ENCODE results near the gene ZGPAT.
"Not testable (repeated sequence)": the region's sequence is repeated elsewhere in the genome, so short reads cannot be mapped to it uniquely, and the experiment has no call there.

ZGPAT gene

DNA sequence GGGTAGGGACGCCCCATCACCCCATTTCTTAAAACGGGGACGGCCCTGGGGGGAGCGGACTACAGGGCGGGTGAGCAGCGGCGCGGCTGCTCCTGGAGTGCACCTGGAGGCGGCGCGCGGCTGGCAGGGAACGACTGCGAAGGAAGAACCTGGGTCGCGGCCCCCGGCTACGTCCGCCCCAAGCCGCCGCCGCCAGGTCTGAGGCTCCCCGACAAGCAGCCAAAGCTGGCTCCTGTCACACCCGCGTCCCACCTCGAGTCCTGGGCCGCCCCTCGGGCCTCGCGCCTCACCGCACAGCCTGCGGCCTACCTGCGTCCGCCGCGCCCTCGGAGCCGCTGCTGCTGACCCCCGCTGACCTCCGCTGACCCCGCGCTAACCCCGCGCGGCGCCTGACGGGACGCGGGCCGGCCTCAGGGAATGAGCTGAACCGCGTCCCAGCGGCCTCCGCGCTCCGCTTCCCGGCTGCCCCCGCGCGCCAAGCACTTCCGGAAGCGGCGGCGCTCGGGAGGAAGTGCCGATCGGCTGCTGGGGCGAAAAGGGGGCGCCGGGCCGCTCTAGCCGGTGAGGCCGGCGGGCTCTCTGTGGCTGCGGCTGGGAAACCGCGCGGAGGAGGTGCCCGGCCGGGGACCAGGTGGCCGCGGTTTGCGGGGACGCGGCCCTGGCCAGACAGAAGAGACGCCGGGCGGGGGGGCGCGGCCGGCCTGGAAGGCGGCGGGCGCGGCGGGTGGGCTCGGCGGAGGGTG, at the start of gene ZGPAT, which contains the start of gene ARFRP1:
Gene ZGPAT (plus strand): TSS at position 482 of the 743 bp plus-strand sequence. CDS start 542 bp downstream, outside the sequence.
Gene ARFRP1 (minus strand): TSS at position 419 of the 743 bp plus-strand sequence. CDS start 885 bp downstream, outside the sequence.
- DNase-seq: peak; percentile 84 to 91

DNA sequence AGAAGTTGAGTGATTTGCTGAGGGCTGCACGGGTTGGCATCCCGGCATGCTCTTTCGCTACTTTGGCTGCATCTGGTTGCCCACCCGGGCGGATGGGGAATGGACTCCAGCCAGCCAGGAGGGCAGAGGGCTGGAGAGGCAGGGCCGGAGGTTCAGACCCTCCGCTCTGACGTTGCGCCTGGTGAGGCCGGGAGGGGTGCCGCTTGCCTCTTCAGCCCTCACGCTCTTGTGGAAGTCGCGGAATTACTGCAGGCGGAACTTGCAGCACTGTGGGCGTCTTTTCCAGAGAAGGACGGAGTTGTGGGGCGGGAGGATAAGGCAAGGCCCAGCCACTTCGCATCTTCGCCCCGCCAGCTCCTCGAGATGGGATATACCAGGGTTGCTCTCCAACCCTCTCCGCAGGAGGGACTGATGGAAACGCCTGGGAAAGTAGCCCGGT, 49.1 kb upstream of the ZGPAT start:
- no peak for DNase-seq

- no peak for DNase-seq
Measured at GRCh38 chr20:63659370-63659769, 48.5 kb upstream of the ZGPAT start.

DNA sequence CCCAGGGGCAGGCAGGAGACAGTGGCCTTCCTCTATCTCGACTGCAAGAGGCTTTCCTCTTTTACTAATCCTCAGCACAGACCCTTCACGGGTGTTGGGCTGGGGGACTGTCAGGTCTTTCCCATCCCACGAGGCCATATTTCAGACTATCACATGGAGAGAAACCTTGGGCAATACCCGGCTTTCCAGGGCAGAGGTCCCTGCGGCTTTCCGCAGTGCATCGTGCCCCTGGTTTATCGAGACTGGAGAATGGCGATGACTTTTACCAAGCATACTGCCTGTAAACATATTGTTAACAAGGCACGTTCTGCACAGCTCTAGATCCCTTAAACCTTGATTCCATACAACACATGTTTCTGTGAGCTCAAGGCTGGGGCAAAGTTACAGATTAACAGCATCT, 47.7 kb upstream of the ZGPAT start:
- DNase-seq: not testable (repeated sequence)

GRCh38 chr20:63660622-63661021, 47.2 kb upstream of the ZGPAT start:
- DNase-seq: no peak

DNA sequence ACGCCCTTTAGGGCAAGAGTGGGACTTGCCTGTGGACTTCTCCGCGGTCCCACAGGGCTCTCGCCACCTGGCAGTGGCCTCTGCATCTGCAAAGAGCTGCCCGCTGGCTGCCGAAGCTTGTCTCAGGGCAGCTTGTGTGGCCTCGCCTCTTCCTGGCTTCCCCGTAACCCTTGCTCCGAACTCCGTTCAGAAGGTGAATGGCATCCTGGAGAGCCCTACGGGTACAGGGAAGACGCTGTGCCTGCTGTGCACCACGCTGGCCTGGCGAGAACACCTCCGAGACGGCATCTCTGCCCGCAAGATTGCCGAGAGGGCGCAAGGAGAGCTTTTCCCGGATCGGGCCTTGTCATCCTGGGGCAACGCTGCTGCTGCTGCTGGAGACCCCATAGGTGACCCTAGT, 46.7 kb upstream of the ZGPAT start:
- DNase-seq: no peak

DNA sequence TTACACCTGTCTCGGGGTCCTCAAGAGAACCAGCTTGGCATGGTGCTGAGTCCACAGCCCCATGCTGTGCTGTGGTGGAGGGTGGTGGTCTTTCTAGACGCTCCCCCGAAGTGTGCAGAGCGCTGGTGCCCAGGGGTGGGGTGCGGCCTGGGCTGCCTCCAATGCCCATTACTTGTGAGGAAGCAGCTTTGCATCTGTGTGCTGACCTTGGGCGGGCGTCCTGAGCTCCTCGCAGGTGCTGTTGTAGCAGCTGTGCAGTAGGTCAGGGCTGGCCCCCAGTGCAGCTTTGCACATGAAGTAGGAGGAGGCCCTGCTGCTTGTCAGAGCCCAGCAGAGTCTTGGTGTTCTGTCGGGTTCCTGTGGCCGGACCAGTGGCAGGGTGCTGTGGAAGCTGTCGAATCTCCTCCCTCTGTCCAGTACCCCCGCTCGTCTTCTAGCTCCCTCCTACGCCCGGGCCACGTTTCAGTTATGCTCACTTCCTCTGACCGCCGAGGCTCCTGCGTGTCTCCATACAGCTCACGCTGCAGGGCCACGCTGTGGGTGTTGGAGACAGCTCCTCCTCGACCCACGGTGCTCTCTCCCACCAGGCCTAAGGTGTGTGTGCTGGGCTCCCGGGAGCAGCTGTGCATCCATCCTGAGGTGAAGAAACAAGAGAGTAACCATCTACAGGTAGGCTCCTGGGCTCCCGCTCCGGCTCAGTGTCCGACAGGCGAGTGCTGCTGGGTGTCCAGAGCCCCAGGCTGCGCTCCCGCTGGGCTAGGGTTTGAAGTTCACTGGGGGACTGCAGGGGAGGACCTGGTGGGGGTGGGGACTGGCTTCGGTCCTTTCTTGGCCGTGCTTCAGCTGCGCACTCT, 45.7 kb upstream of the ZGPAT start:
- no peak for DNase-seq

- no peak for DNase-seq
Measured at GRCh38 chr20:63662813-63663189, 45.0 kb upstream of the ZGPAT start.

GRCh38 chr20:63663332-63664066, 44.3 kb upstream of the ZGPAT start:
- no peak for DNase-seq

GRCh38 chr20:63664143-63664851, 43.5 kb upstream of the ZGPAT start:
- DNase-seq: no peak

DNA sequence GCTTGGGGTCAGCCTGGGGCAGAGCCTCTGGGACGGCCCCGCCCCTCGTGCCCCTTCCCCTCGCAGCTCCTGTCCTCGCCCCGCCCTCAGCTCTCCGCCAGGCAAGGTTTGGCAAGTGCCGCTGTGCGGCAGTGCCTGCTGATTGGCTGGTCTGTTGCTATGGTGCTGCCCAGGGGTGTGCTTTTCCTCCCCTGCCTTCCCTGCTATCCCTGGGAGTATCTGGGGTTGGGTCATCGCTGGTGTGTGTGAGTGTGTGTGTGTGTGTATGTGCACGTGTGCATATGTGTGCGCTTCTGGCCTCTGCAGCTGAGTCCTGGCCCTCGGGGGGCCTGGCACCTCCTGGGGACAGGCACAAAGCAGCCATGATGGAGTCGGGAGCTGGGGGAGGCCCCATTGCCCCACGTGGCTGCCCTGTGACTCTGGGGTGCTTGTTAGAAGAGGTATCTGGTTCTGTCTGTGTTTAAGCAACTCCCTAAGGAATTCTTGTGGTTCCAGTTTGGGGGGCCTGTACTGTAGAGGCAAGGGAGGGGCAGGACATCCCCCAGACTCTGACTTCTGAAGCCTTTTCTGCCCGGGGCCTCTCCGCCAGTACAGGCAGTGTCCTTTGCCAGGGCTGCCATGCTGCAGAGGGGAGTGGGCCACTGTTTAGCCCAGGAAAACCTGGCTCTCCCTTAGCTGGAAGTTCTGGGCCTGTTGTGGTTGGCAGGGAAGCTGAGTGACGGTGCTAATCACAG, 42.8 kb upstream of the ZGPAT start:
- no peak for DNase-seq

GRCh38 chr20:63665708-63666107, 42.1 kb upstream of the ZGPAT start:
- no peak for DNase-seq

GRCh38 chr20:63667858-63668257, 40.0 kb upstream of the ZGPAT start:
- DNase-seq: no peak

GRCh38 chr20:63668351-63668750, 39.5 kb upstream of the ZGPAT start:
- no peak for DNase-seq

DNA sequence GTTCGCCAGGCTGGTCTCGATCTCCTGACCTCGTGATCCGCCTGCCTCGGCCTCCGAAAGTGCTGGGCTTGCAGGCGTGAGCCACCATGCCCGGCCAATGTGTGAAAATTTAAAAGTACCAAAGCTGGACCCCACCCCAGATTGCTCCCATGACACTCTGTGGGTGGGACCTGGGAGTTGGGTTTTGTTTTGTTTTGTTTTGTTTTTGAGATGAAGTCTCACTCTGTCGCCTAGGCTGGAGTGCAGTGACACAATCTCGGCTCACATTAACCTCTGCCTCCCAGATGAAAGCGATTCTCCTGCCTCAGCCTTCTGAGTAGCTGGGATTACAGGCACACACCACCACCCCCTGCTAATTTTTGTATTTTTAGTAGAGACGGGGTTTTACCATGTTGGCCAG, 36.1 kb upstream of the ZGPAT start:
- not testable (repeated sequence) for DNase-seq

- no peak for DNase-seq
Measured at GRCh38 chr20:63672666-63673065, 35.2 kb upstream of the ZGPAT start.

DNA sequence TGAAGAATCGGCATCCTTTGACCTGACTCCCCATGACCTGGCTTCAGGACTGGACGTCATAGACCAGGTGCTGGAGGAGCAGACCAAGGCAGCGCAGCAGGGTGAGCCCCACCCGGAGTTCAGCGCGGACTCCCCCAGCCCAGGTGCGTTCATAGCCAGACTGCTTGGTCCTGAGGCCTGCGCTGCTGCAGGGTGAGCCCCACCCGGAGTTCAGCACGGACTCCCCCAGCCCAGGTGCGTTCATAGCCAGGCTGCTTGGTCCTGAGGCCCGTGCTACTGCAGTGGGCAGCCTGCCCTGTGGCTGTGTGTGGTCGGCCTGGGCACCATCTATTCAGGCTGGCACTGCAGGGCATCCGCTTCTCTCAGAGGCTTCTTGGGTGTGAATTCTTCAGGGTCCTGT, 33.9 kb upstream of the ZGPAT start:
- DNase-seq: no peak

DNA sequence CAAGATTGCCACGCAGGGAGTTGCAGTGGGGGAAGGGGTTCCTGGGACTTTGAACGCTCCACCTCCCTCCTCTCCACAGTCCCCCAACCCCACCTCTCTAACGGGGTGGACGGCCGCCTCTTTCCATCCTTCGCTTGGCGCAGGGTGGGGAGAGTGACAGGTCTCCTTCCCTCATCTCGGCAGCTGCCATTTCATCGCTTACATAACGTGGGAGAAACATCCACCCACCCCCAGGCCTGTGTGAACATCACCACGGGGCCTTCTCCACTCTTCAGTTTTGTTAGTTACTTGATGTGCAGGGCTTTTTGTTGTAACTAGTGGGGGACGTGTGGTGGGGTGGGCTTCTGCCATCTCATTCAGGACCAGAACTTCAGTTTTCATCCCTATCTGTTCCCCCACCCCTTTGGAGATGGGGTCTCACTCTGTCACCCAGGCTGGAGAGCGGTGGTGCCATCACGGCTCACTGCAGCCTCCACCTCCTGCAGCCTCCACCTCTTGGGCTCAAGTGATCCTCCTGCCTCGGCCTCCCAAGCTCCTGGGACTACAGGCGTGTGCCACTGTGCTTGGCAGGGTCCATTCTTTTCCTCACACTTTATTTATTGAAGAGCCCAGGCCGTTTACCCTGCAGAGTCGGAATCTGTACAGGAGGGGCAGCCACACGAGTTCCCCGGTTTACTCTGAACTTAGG, 32.0 kb upstream of the ZGPAT start:
- DNase-seq: no peak

DNA sequence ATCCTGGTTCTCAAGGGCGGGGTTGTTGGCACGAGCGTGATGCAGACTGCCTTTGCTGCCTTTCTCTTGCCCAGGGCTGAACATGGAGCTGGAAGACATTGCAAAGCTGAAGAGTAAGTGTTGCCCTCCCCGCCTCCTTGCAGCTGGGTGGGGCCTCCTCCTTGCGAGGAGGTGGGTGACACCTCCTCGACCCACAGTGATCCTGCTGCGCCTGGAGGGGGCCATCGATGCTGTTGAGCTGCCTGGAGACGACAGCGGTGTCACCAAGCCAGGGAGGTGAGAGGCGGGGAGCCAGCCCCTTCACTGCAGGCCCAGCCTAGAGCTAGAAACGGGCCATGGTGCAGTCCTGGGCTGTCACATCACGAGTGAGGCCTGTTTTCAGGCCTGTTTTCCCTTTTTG, 29.8 kb upstream of the ZGPAT start:
- DNase-seq: no peak

DNA sequence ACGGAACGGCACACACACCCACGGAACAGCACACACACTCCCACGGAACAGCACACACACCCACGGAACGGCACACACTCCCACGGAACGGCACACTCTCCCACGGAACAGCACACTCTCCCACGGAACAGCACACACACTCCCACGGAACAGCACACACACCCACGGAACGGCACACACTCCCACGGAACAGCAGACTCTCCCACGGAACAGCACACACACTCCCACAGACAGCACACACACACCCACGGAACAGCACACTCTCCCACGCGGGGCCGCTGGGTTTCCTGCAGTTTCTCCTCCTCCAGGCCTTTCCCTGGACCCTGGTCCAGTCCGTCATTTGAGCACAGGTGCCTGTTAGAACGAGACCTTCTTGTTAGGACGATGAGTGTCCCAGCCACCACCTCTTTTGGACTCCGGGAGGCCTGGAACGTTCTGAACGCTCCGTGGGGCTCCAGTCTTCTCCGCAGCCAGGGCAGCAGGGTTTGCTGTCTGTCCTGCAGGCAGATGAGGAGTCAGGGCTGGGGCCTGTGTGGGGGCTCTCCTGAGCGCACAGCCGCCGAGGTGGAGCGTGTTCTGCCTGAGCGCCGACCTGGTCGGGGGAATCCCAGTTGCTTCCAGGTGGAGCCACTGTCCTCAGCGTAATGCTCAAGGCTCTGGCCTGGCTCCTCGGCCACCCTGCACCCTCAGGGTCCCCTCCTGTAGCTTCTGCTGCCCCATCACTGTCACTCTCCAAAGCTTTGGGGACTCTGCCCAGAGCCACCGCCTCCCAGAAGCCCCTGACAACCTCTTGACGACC, 29.0 kb upstream of the ZGPAT start:
- no peak for DNase-seq

Data from CD4-positive, alpha-beta T cell treated with Interferon alpha-2 for 1 hour (primary cell).